CD14-positive monocyte (primary cell): ENCODE data around the gene TBC1D22A. TPM values are rescaled to one million over a fixed set of nuclear protein-coding genes. Genes with fewer than 3 reads are reported as not detected.

Experiments used
- DNase-seq, 3 donors: peaks; one replicate each; pipeline ENCODE4 v3.0.0-alpha.2; 2011 to 2022
- H2AFZ ChIP-seq: 2 replicates; pipeline ENCODE4 v1.6.0; 2012; ENCODE audit warnings: mild to moderate bottlenecking, low read depth, low read length, inconsistent platforms; ENCODE audit not compliant: insufficient read depth, poor library complexity, severe bottlenecking
- H3K27ac ChIP-seq, 2 donors: 1 replicate in 1 of 2; 2 replicates in 1 of 2; pipeline ENCODE4 v1.5.1; 2012 to 2013; ENCODE audit warnings: low read length in 2 of 2, control low read depth in 1 of 2, inconsistent platforms in 1 of 2, low read depth in 1 of 2, mild to moderate bottlenecking in 1 of 2
- H3K27me3 ChIP-seq, 2 donors: one replicate each; pipeline versions ENCODE4 v1.6.0 to v1.6.1; 2011 to 2013; ENCODE audit warnings: low read length in 2 of 2; ENCODE audit not compliant: control insufficient read depth in 2 of 2, insufficient read depth in 2 of 2
- H3K36me3 ChIP-seq, 2 donors: replicated peaks in 1 of 2; 1 replicate in 1 of 2; 2 replicates in 1 of 2; pipeline versions ENCODE4 v1.5.1 to v1.6.1; 2012 to 2013; ENCODE audit warnings: low read length in 2 of 2, control low read depth in 1 of 2, inconsistent platforms in 1 of 2, mild to moderate bottlenecking in 1 of 2; ENCODE audit not compliant: insufficient read depth in 2 of 2, control insufficient read depth in 1 of 2
- H3K4me1 ChIP-seq, 2 donors: 1 replicate in 1 of 2; 2 replicates in 1 of 2; pipeline versions ENCODE4 v1.5.1 to v1.6.1; 2012 to 2013; ENCODE audit warnings: low read length in 2 of 2, control low read depth in 1 of 2, inconsistent platforms in 1 of 2, mild to moderate bottlenecking in 1 of 2, moderate library complexity in 1 of 2; ENCODE audit not compliant: insufficient read depth in 2 of 2, control insufficient read depth in 1 of 2
- H3K4me2 ChIP-seq: replicated peaks from 2 replicates; pipeline ENCODE3; 2012; ENCODE audit warnings: low read length, moderate library complexity, mild to moderate bottlenecking; ENCODE audit not compliant: poor library complexity, severe bottlenecking; ENCODE audit errors: extremely low read depth
- H3K4me3 ChIP-seq, 3 experiments: fragments of 200-600 bp in 1 of 3; sonication (generic) in 1 of 3; replicated peaks in 1 of 3; 1 replicate in 2 of 3; 2 replicates in 1 of 3; pipeline ENCODE4 v1.5.1; 2011 to 2013; ENCODE audit warnings: low read length in 3 of 3, mild to moderate bottlenecking in 3 of 3, control low read depth in 2 of 3, low read depth in 2 of 3, inconsistent platforms in 1 of 3, moderate library complexity in 1 of 3
- H3K79me2 ChIP-seq: 2 replicates; pipeline ENCODE4 v1.6.0; 2012; ENCODE audit warnings: mild to moderate bottlenecking, control low read depth, inconsistent platforms, low read length, moderate library complexity; ENCODE audit not compliant: insufficient read depth
- H3K9ac ChIP-seq: 2 replicates; pipeline ENCODE4 v1.6.0; 2017; ENCODE audit warnings: low read length, mild to moderate bottlenecking; ENCODE audit not compliant: insufficient read depth, poor library complexity, severe bottlenecking
- H3K9me3 ChIP-seq, 2 donors: replicated peaks in 1 of 2; 1 replicate in 1 of 2; 2 replicates in 1 of 2; pipeline versions ENCODE4 v1.5.1 to v1.6.1; 2012 to 2013; ENCODE audit warnings: low read length in 2 of 2, control low read depth in 1 of 2; ENCODE audit not compliant: control insufficient read depth in 1 of 2, insufficient read depth in 1 of 2
- H4K20me1 ChIP-seq: 2 replicates; pipeline ENCODE4 v1.6.0; 2012; ENCODE audit warnings: mild to moderate bottlenecking, low read length, control low read depth, moderate library complexity; ENCODE audit not compliant: insufficient read depth
- H3K27ac Mint-ChIP-seq, 7 donors: one replicate each; pipeline ENCODE4 v1.8.0; 2020; ENCODE audit warnings: mild to moderate bottlenecking in 7 of 7, mixed read lengths in 7 of 7, moderate library complexity in 6 of 7, inconsistent platforms in 2 of 7
- H3K27me3 Mint-ChIP-seq, 3 donors: one replicate each; pipeline ENCODE4 v1.8.0; 2021 to 2022; ENCODE audit warnings: low read depth in 3 of 3, mild to moderate bottlenecking in 3 of 3, mixed read lengths in 3 of 3, moderate library complexity in 3 of 3, inconsistent platforms in 1 of 3
- H3K36me3 Mint-ChIP-seq, 2 donors: one replicate each; pipeline ENCODE4 v1.8.0; 2020; ENCODE audit warnings: mixed read lengths in 2 of 2, inconsistent platforms in 1 of 2, mild to moderate bottlenecking in 1 of 2
- H3K4me1 Mint-ChIP-seq: one replicate; pipeline ENCODE4 v1.8.0; 2020; ENCODE audit warnings: mild to moderate bottlenecking, mixed read lengths
- H3K4me3 Mint-ChIP-seq, 2 donors: one replicate each; pipeline ENCODE4 v1.8.0; 2020; ENCODE audit warnings: mild to moderate bottlenecking in 2 of 2, mixed read lengths in 2 of 2, moderate library complexity in 1 of 2
- H3K9me3 Mint-ChIP-seq, 7 donors: one replicate each; pipeline ENCODE4 v1.8.0; 2020 to 2022; ENCODE audit warnings: mixed read lengths in 7 of 7, mild to moderate bottlenecking in 6 of 7, moderate library complexity in 6 of 7, inconsistent platforms in 2 of 7
- CTCF ChIP-seq: fragments of 200-600 bp; IDR thresholded peaks from one replicate; pipeline ENCODE4 v1.8.0; 2022; ENCODE audit warnings: antibody characterized with exemption, mild to moderate bottlenecking
- WGBS: methylation state at CpG from one replicate; pipeline ENCODE4 v1.1.5; 2013; ENCODE audit warnings: missing lambda C conversion rate; ENCODE audit not compliant: insufficient coverage; 5-methylcytosine and 5-hydroxymethylcytosine counted together
- intact Hi-C, 2 donors: fragments of 100-400 bp; cut with micrococcal nuclease; formaldehyde crosslinking; loops; one replicate each; pipeline versions ENCODE4 v1.15.0 to v1.15.1; 2023
- polyA plus RNA-seq, 3 donors: library from polyadenylated mRNA; depleted of rRNA in 1 of 3; unstranded in 2 of 3; stranded (reverse) in 1 of 3; fragments of 300-500 nt in 2 of 3; fragments of >200 nt in 1 of 3; fragmentation: Illumina TruSeq in 2 of 3; gene quantifications; 1 replicate in 2 of 3; 2 replicates in 1 of 3; pipeline ENCODE4 v1.2.3, GENCODE V29; 2012 to 2021

The TBC1D22A gene
- polyA plus RNA-seq, 3 donors = 25.9 to 36.2 (median 29.5) TPM

DNA sequence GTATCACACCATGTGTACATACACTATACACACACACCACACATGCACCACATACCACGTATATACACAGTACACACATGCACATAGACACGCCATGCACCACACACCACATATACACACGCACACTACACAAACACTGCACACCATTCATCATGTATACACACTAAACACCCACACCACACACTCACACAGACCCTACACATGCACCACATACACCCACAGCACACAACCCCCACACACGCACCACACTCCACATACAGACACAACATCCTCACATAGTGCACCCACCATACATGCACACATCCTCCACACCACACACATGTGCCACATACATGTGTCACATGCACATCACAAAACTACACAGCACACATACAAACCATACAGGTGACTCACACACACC, 397.1 kb downstream of the TBC1D22A start:
- Histone ChIP-seq H3K4me1 (no peaks in the 10 kb centered on the region), H2AFZ (no peak overlapping the region), H3K27ac (no peak overlapping the region), H3K36me3 (peaks cover 5 to 17% of the 10 kb centered on the region in 2 donors), H3K9me3 (no peaks in the 10 kb centered on the region), H3K9ac (no peak overlapping the region), H4K20me1 (peaks cover 29% of the 10 kb centered on the region), H3K4me3 (no peak overlapping the region), H3K79me2 (no peaks in the 10 kb centered on the region), H3K27me3 (no peaks in the 10 kb centered on the region), H3K4me2 (no peak overlapping the region)
- TF ChIP-seq CTCF = no peak
- WGBS = 100% methylated on average over 4 of the region's 4 CpGs
- Mint-ChIP-seq H3K27me3 (peaks cover 0 to 5% (median 0%) of the 10 kb centered on the region in 3 donors), H3K36me3 (peaks cover 6 to 17% of the 10 kb centered on the region in 2 donors), H3K4me1 (no peaks in the 10 kb centered on the region), H3K4me3 (no peak overlapping the region), H3K27ac (no peak overlapping the region), H3K9me3 (no peaks in the 10 kb centered on the region)
- intact Hi-C loops = no loop called here
- no peak for DNase-seq

GRCh38 chr22:47160141-47160541, 397.7 kb downstream of the TBC1D22A start:
- intact Hi-C loops = no loop called here
- Histone ChIP-seq H3K4me1 (no peaks in the 10 kb centered on the region), H3K27me3 (no peaks in the 10 kb centered on the region), H3K79me2 (no peaks in the 10 kb centered on the region), H4K20me1 (peaks cover 29% of the 10 kb centered on the region), H3K36me3 (peaks cover 5 to 17% of the 10 kb centered on the region in 2 donors), H3K27ac (no peak overlapping the region), H3K9me3 (no peaks in the 10 kb centered on the region), H3K4me3 (no peak overlapping the region), H2AFZ (no peak overlapping the region), H3K4me2 (no peak overlapping the region), H3K9ac (no peak overlapping the region)
- TF ChIP-seq CTCF = no peak
- Mint-ChIP-seq H3K36me3 (peaks cover 3 to 22% of the 10 kb centered on the region in 2 donors), H3K27me3 (peaks cover 0 to 2% (median 0%) of the 10 kb centered on the region in 3 donors), H3K4me1 (no peaks in the 10 kb centered on the region), H3K4me3 (no peak overlapping the region), H3K9me3 (no peaks in the 10 kb centered on the region), H3K27ac (no peak overlapping the region)
- no peak for DNase-seq
- WGBS = 96% methylated on average over 17 of the region's 18 CpGs
